ENCODE data around the gene ABHD16B. TPM values are rescaled to one million over a fixed set of nuclear protein-coding genes. Genes with fewer than 3 reads are reported as not detected.

The ABHD16B gene
- total RNA-seq, 4 donors from 2014 or later = not detected

- TF ChIP-seq CTCF (IDR thresholded peaks at IDR 0.05; ENCODE audit: low read depth) = no peak
Measured at GRCh38 chr20:63893999-63894357, 32.7 kb downstream of the ABHD16B start.

- no peak for TF ChIP-seq CTCF (IDR thresholded peaks at IDR 0.05; ENCODE audit: low read depth)
Measured at GRCh38 chr20:63894358-63895201, 33.3 kb downstream of the ABHD16B start, which contains the start of gene DNAJC5. Gene DNAJC5, plus strand, starts transcription at chr20:63895126. Its CDS starts 33,220 bp downstream, at chr20:63928346.

- TF ChIP-seq CTCF (IDR thresholded peaks at IDR 0.05; ENCODE audit: low read depth) = no peak
Measured at GRCh38 chr20:63895202-63895951, 34.1 kb downstream of the ABHD16B start.

GRCh38 chr20:63895952-63896263 is 34.6 kb downstream of the ABHD16B start:
- TF ChIP-seq CTCF (IDR thresholded peaks at IDR 0.05; ENCODE audit: low read depth) = no peak

- TF ChIP-seq CTCF (IDR thresholded peaks at IDR 0.05; ENCODE audit: low read depth) = no peak
Measured at GRCh38 chr20:63896264-63897105, 35.2 kb downstream of the ABHD16B start.

GRCh38 chr20:63897978-63898561 is 36.8 kb downstream of the ABHD16B start:
- TF ChIP-seq CTCF (IDR thresholded peaks at IDR 0.05; ENCODE audit: low read depth) = no peak

Data from subcutaneous adipose tissue (tissue), 4 donors.